A673 (cell line): ENCODE measurements around the gene LPO. TPM values are rescaled to one million over a fixed set of nuclear protein-coding genes. Genes with fewer than 3 reads are reported as not detected.

ENCODE experiments used
- BruUV-seq: library from RNA; stranded (reverse); fragments of 400-500 nt; replicated peaks from 2 replicates; lab custom pipeline; 2021; lab: Mats Ljungman, UMichigan
- CTCF ChIA-PET: fragments of 300-600 bp; sonication (Branson Sonifier 250); formaldehyde crosslinking; loops from one replicate; lab custom pipeline; 2022; ENCODE audit warnings: antibody characterized with exemption; lab: Charles Lee
- POLR2A ChIA-PET: fragments of 300-600 bp; sonication (Branson Sonifier 250); formaldehyde crosslinking; loops from one replicate; lab custom pipeline; 2022; ENCODE audit warnings: antibody characterized with exemption; ENCODE audit not compliant: low non-redundant PET; lab: Charles Lee
- DNase-seq: peaks from one replicate; pipeline ENCODE4 v3.0.0-alpha.2; 2015; ENCODE audit warnings: low spot score
- H3K27ac ChIP-seq: fragments of 200-600 bp; sonication (generic); 2 replicates; pipeline ENCODE4 v1.5.1; 2016; ENCODE audit warnings: mixed run types, low read depth, mild to moderate bottlenecking, mixed read lengths, antibody characterized with exemption, low read length; ENCODE audit not compliant: poor library complexity, severe bottlenecking
- H3K27me3 ChIP-seq: fragments of 200-600 bp; sonication (generic); replicated peaks from 2 replicates; pipeline ENCODE4 v1.6.1; 2017; ENCODE audit warnings: mixed run types, low read depth, mild to moderate bottlenecking, mixed read lengths, antibody characterized with exemption, low read length; ENCODE audit not compliant: insufficient read depth, poor library complexity
- H3K36me3 ChIP-seq: fragments of 200-600 bp; sonication (generic); 2 replicates; pipeline ENCODE4 v1.6.1; 2016; ENCODE audit warnings: mixed run types, mild to moderate bottlenecking, mixed read lengths, antibody characterized with exemption, low read length; ENCODE audit not compliant: insufficient read depth, poor library complexity, severe bottlenecking
- H3K4me1 ChIP-seq: fragments of 200-600 bp; sonication (generic); 2 replicates; pipeline ENCODE4 v1.6.1; 2017; ENCODE audit warnings: mixed run types, mild to moderate bottlenecking, mixed read lengths, antibody characterized with exemption, low read length; ENCODE audit not compliant: insufficient read depth, poor library complexity, severe bottlenecking
- H3K4me3 ChIP-seq: fragments of 200-600 bp; sonication (generic); 2 replicates; pipeline ENCODE4 v1.5.1; 2016; ENCODE audit warnings: low read depth, mixed run types, mild to moderate bottlenecking, mixed read lengths, low read length; ENCODE audit not compliant: poor library complexity, severe bottlenecking
- H3K9me3 ChIP-seq: fragments of 200-600 bp; sonication (generic); 2 replicates; pipeline ENCODE4 v1.6.1; 2016; ENCODE audit warnings: mixed run types, low read depth, mild to moderate bottlenecking, mixed read lengths, antibody characterized with exemption, low read length; ENCODE audit not compliant: poor library complexity, severe bottlenecking
- CTCF ChIP-seq: fragments of 300-800, 200-600 bp; sonication (generic); conservative IDR thresholded peaks from 2 replicates; pipeline ENCODE4 v1.5.1; 2017; ENCODE audit warnings: low read depth, mild to moderate bottlenecking, antibody characterized with exemption, low read length, moderate library complexity, mixed read lengths
- EZH2 ChIP-seq: fragments of 200-600 bp; sonication (generic); IDR thresholded peaks from 2 replicates; pipeline ENCODE4 v1.6.1; 2017; ENCODE audit warnings: borderline replicate concordance, low read depth, mild to moderate bottlenecking, mixed read lengths, antibody characterized with exemption, low read length; ENCODE audit not compliant: poor library complexity, severe bottlenecking
- intact Hi-C: fragments of 100-400 bp; cut with micrococcal nuclease; formaldehyde crosslinking; loops from one replicate; pipeline ENCODE4 v1.10.0; 2022; ENCODE audit not compliant: unreplicated experiment
- total RNA-seq: library from RNA; stranded (reverse); gene quantifications from 2 replicates; pipeline ENCODE4 v1.2.3, GENCODE V29; 2021

The LPO gene
- total RNA-seq, 1 experiment from 2014 or later = 0.34 TPM

GRCh38 chr17:58217766-58218165 lies 20.6 kb upstream of the LPO start:
- no peaks in the 10 kb centered on the region for H3K27me3 ChIP-seq
- H3K4me1 ChIP-seq = peaks cover 5% of the 10 kb centered on the region
- no peak overlapping the region for H3K27ac ChIP-seq
- intact Hi-C loops = no loop called here
- peaks cover 2% of the 10 kb centered on the region for H3K36me3 ChIP-seq
- ChIA-PET CTCF (no interaction called here), POLR2A (interaction anchor here (0.6 kb wide), 1 partner anchor 137 kb away, joined by 6 read pairs; no protein-coding TSS in a partner anchor)
- TSS peak; percentile 48 for BruUV-seq
- H3K4me3 ChIP-seq = no peak overlapping the region
- no peaks in the 10 kb centered on the region for H3K9me3 ChIP-seq
- TF ChIP-seq CTCF = no peak
- no peak for TF ChIP-seq EZH2
- no peak for DNase-seq

- POLR2A ChIA-PET = interaction anchor here (0.5 kb wide), 1 partner anchor 9 kb away, joined by 3 read pairs; no protein-coding TSS in a partner anchor
- no peaks in the 10 kb centered on the region for H3K27me3 ChIP-seq
- no peaks in the 10 kb centered on the region for H3K36me3 ChIP-seq
- H3K27ac ChIP-seq = peak within 1 kb of the TSS; percentile 47
- BruUV-seq = no TSS peak
- CTCF ChIA-PET = no interaction called here
- intact Hi-C loops = no loop called here
- H3K4me3 ChIP-seq = peak within 1 kb of the TSS; percentile 63
- H3K4me1 ChIP-seq = peaks cover 5% of the 10 kb centered on the region
- H3K9me3 ChIP-seq = no peaks in the 10 kb centered on the region
- peak; percentile 96 for DNase-seq
- TF ChIP-seq EZH2 (no peak), CTCF (peak; percentile 67)
Observed at GRCh38 chr17:58219007-58219788, 19.2 kb upstream of the LPO start, which contains the start of gene MKS1. MKS1 (minus strand) TSS chr17:58219255; CDS start chr17:58219230, 25 bp downstream.

GRCh38 chr17:58219789-58220183 lies 18.6 kb upstream of the LPO start:
- Histone ChIP-seq H3K27ac (peak overlapping the region; percentile 47), H3K27me3 (no peaks in the 10 kb centered on the region), H3K4me3 (peak overlapping the region; percentile 63), H3K9me3 (no peaks in the 10 kb centered on the region), H3K36me3 (no peaks in the 10 kb centered on the region), H3K4me1 (peaks cover 5% of the 10 kb centered on the region)
- DNase-seq = no peak
- BruUV-seq = no TSS peak
- intact Hi-C loops = no loop called here
- ChIA-PET POLR2A (no interaction called here), CTCF (interaction anchor here (0.7 kb wide), 1 partner anchor 79 kb away, joined by 6 read pairs; no protein-coding TSS in a partner anchor)
- TF ChIP-seq CTCF (no peak), EZH2 (no peak)
